Measurements from ENCODE around the gene CNPPD1.

The CNPPD1 gene

DNA sequence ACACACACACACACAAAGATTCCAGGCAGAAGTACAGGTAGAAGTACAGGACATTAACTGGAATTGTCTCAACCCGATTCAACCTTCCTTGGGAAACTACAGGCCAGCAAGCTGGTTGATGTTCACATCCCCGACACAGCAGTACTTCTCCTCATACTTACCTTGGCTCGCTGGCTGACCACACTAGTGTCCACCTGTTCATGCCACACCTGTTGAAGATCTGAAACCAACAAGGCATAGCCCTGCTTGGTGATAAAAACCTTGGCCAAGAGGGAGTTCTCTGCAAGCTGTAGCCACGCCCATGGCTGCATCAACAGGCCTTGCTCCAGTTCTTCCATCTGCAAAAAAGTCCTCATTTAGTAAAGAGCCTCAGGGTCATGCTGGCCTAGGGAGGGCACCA, 18.7 kb downstream of the CNPPD1 start:
- DNase-seq: no peak

DNA sequence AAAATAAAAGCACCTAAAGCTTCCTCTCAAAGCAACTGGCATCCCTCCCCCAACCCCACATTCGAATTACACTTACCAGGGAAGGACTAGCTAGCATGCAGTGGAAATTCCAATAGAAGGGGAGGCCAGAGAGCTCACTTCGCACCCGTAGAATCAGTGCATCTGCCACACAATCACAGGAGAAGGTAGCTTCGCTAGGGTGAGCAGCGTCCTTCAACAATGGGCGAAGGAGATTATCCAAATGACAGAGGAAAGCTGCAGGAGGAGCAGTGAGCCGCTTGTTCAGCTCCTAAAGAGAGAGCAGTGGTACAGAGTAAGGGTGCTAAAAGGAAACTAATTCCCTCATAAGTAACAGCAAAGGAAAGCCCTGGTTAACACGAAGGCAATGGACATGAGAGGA, 19.3 kb downstream of the CNPPD1 start:
- no peak for DNase-seq

DNA sequence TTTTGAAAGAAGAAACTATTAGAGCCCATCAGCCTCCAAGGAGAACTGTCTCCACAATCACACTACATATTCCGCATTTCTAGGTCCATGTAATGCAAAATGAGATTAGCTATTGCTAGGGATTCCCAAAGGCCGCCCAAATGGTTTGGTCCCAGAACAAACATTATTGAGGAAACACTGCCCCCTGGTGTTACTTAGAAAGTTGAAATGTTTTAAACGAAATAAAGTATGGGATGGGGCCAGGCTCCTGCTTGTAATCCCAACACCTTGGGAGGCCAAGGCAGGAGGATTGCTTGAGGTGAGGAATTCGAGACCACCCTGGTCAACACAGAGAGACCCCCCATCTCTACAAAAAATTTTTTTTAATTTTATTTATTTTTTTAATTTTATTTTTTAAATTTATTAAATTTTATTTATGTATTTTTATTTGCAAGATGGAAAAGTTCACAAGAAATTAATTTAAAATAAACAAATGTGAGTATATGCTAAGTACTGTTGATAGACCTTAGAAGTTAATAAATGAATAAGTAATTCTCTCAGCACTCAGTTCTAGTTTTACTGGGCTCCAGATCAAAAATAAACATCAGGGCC, 21.6 kb downstream of the CNPPD1 start:
- DNase-seq: peak; percentile 31

GRCh38 chr2:219149667-219150066, 27.1 kb downstream of the CNPPD1 start:
- DNase-seq: no peak

- no peak for DNase-seq
Measured at GRCh38 chr2:219142329-219142728, 34.4 kb downstream of the CNPPD1 start.

DNA sequence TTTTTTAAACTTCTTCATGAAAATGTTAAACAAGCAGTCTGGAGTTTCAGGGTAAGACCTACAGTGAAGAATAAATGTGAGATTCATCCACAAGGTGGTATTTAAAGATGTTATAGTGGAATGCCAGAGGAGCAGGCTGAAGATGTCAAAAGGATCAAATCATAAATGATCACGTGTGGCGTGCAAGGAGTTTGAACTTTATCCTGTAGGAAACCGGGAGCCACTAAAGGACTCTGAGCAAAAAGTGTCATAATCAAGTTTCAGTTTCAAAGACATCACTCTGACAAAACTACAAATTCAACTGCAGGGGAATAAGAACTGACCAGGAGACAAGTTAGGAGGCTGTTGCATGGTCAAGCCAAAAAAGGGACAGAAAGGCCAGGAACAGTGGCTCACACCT, 36.0 kb downstream of the CNPPD1 start:
- no peak for DNase-seq

GRCh38 chr2:219133976-219134375, 42.7 kb downstream of the CNPPD1 start:
- DNase-seq: no peak

DNA sequence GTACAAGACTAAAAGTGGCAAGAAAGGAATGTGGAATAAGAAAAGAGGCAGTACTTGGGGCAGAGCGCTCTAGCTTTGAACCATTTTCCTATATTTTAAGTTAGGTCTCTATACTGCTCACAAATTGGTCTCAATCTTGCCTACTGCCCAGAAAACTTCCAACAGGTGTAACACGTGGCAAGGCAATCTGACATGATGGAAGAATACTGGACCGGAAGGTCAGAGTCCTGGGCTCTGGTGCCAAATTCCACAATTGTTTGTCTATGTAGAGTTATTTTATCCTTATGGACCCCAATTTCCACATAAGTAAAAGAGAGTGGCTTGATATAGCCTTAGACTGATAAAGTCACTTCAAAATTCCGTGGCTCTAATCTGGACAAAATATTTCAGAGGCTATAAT, 45.0 kb downstream of the CNPPD1 start:
- no peak for DNase-seq

DNA sequence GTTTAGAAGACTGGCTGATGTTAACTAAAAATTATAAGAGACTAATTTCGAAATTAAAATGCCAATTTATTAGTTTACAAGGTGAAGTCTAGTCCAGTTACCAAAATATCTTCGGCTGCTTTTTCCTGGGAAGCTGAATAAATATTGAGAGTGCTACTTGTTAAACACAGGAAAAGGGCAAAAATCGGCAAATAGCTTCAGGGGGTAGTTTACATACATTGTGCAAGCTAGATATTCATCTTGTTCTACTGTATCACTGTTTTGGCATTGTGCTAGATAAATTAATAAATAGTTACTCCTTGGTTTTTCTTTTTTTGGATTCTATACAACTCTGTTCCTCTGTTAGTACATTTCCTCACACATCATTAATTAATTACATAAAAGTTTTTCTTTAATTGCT, 45.4 kb downstream of the CNPPD1 start:
- no peak for DNase-seq

DNA sequence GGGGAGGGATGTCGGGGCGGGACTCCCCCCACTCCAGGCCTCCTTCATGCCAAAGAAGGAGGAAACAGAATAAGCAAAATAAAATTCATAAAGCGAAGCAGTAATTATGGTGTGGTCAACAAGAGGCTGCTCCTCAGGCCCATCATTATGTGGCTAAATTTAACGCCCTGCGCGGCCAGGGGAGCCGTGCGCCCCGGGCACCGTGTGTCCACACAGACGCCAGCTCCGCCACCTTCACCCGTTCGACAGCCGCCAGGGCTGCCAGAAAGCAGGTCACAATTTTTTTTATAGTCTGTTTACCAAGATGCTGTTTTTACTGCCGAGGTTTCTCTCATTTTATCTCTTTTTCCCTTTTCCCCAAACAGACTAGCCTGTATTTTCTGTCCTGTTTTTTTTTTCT, 47.1 kb downstream of the CNPPD1 start:
- DNase-seq: no peak

GRCh38 chr2:219128396-219128795, 48.3 kb downstream of the CNPPD1 start:
- peak; percentile 2 for DNase-seq

DNA sequence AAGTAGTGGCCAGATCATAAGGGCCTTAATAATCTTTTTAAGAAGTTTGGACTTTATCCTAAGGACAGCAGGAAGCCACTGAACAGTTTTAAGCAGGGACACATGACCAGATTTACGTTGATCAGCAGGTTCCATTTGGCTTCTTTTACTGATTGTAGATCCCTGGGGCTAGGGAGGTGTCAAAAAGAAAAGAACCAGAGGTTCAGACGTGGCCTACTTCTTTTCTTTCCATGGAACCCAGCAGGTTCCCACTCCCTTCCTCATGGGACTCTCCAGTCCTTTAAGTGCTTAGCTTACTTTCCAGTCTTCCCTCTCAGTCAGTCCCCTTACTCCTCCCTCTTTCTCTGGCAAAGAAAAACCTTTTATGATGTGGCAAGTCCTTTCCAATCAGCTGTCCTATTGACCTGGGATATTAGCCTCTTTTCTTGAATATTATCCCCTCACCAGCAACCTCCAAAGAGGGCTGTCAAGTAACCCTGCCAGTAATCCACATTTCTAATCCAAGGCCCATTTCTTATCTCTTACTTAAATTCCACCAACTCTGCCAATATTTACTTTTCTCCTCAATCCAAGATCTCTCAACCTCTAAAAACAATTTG, 49.6 kb downstream of the CNPPD1 start:
- no peak for DNase-seq

DNA sequence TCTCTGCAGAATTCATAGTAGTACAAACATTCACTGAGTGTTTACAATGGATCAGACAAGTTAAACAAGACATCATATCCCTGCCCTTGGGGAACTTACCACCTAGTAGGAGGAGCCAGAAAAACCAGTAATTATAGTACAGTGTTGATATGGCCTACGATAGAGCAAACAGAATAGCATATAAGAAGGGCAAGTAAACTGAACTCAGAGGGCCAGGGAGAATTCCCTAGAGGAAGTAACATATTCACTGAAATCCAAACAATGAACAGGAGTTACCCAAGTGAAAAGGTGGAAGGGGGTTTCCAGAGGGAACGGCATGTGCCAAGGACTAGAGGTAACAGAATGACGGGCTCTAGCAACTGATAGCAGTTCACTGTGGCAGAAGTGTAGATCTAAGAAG, 50.2 kb downstream of the CNPPD1 start:
- no peak for DNase-seq

DNA sequence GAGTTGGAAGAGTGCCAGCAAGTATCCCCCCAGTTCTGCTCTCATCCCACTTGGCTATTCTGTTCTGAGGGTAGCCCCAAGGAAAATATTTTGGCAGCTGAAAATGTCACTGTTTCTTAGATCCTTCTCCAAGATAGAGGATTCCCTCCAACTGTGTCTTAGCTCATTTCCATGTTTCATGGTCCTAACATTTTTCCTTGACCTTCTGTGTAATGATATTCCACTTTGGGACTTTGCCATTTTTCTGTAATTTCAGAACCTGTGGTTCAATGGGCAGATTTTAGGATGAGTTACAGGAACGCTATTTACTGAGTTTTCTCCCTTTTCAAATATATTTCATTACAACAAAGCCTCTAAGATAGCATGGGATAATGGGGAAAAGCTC, 50.8 kb downstream of the CNPPD1 start:
- DNase-seq: no peak

- no peak for DNase-seq
Measured at GRCh38 chr2:219125225-219125885, 51.4 kb downstream of the CNPPD1 start.

- DNase-seq: no peak
Measured at GRCh38 chr2:219124381-219125110, 52.2 kb downstream of the CNPPD1 start.

GRCh38 chr2:219123356-219124135, 53.2 kb downstream of the CNPPD1 start:
- DNase-seq: no peak

GRCh38 chr2:219122202-219122980, 54.3 kb downstream of the CNPPD1 start:
- no peak for DNase-seq

Data from GDM1 (cell line).